ENCODE data around the gene EXD1. TPM values are rescaled to one million over a fixed set of nuclear protein-coding genes. Genes with fewer than 3 reads are reported as not detected.

The EXD1 gene
- total and polyA plus RNA-seq, 9 of the 15 experiments (the other 6 are each of a cell fraction or from before 2014, with no cell fraction given), result not detected

- TF ChIP-seq RBM14 (IDR thresholded peaks at IDR 0.05; ENCODE audit: borderline replicate concordance, insufficient read depth, low read depth, low read length), result no peak
- TF ChIP-seq ZNF75A (CRISPR knock-in tag; IDR thresholded peaks at IDR 0.05), result no peak
- TF ChIP-seq SMAD2 (IDR thresholded peaks at IDR 0.05; ENCODE audit: low read depth, low read length), result no peak
- TF ChIP-seq BRF1 (IDR thresholded peaks at IDR 0.05; ENCODE audit: borderline replicate concordance, extremely low read depth, insufficient read length), result no peak
- peak; percentile 82 for TF ChIP-seq FOSL1 (tag; conservative IDR thresholded peaks at IDR 0.05)
- TF ChIP-seq, protein P1, sequence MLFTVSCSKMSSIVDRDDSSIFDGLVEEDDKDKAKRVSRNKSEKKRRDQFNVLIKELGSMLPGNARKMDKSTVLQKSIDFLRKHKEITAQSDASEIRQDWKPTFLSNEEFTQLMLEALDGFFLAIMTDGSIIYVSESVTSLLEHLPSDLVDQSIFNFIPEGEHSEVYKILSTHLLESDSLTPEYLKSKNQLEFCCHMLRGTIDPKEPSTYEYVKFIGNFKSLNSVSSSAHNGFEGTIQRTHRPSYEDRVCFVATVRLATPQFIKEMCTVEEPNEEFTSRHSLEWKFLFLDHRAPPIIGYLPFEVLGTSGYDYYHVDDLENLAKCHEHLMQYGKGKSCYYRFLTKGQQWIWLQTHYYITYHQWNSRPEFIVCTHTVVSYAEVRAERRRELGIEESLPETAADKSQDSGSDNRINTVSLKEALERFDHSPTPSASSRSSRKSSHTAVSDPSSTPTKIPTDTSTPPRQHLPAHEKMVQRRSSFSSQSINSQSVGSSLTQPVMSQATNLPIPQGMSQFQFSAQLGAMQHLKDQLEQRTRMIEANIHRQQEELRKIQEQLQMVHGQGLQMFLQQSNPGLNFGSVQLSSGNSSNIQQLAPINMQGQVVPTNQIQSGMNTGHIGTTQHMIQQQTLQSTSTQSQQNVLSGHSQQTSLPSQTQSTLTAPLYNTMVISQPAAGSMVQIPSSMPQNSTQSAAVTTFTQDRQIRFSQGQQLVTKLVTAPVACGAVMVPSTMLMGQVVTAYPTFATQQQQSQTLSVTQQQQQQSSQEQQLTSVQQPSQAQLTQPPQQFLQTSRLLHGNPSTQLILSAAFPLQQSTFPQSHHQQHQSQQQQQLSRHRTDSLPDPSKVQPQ (CRISPR knock-in tag; IDR thresholded peaks at IDR 0.05; ENCODE audit: borderline replicate concordance), result no peak
- no peak for TF ChIP-seq HEY1 (CRISPR knock-in tag; IDR thresholded peaks at IDR 0.05; ENCODE audit: borderline replicate concordance)
- no peak for TF ChIP-seq CREB5 (CRISPR knock-in tag; IDR thresholded peaks at IDR 0.05)
- no peak for TF ChIP-seq ZKSCAN1 (IDR thresholded peaks at IDR 0.05; ENCODE audit: low read depth, low read length)
- TF ChIP-seq ZNF589 (CRISPR knock-in tag; IDR thresholded peaks at IDR 0.05; ENCODE audit: low read depth), result peak; percentile 93
- peak; percentile 35; the same call in 1 of the 2 replicates for TF ChIP-seq HCFC1 (IDR thresholded peaks at IDR 0.05; ENCODE audit: low read depth, low read length)
- no peak for TF ChIP-seq YBX1 (IDR thresholded peaks at IDR 0.05)
- no peak for TF ChIP-seq NFRKB (IDR thresholded peaks at IDR 0.05; ENCODE audit: low read depth)
- TF ChIP-seq ZNF586 (CRISPR knock-in tag; conservative IDR thresholded peaks at IDR 0.05), result no peak
- TF ChIP-seq, protein P2, sequence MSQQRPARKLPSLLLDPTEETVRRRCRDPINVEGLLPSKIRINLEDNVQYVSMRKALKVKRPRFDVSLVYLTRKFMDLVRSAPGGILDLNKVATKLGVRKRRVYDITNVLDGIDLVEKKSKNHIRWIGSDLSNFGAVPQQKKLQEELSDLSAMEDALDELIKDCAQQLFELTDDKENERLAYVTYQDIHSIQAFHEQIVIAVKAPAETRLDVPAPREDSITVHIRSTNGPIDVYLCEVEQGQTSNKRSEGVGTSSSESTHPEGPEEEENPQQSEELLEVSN (IDR thresholded peaks at IDR 0.05; ENCODE audit: borderline replicate concordance in 1 of 2, extremely low read depth in 1 of 2, insufficient read depth in 1 of 2, insufficient read length in 1 of 2, low read depth in 1 of 2, low read length in 1 of 2, poor library complexity in 1 of 2, severe bottlenecking in 1 of 2), result peak; percentile 99
- TF ChIP-seq ELK1 (CRISPR knock-in tag; IDR thresholded peaks at IDR 0.05), result no peak
- no peak for TF ChIP-seq RBM15 (IDR thresholded peaks at IDR 0.05; ENCODE audit: insufficient read depth, low read length)
- TF ChIP-seq C11orf30 (IDR thresholded peaks at IDR 0.05; ENCODE audit: low read depth), result peak; percentile 77
Measured at GRCh38 chr15:41230650-41231421, at the start of gene EXD1, which contains the start of gene CHP1 (continued).

All from K562 (cell line).